Measurements from ENCODE around the gene MBNL2. TPM values are rescaled to one million over a fixed set of nuclear protein-coding genes. Genes with fewer than 3 reads are reported as not detected.

Gene MBNL2
- total and polyA plus RNA-seq, 2 of the 13 experiments (the other 11 are each of a cell fraction or from before 2014, with no cell fraction given), result 30.8 to 59.0 TPM

DNA sequence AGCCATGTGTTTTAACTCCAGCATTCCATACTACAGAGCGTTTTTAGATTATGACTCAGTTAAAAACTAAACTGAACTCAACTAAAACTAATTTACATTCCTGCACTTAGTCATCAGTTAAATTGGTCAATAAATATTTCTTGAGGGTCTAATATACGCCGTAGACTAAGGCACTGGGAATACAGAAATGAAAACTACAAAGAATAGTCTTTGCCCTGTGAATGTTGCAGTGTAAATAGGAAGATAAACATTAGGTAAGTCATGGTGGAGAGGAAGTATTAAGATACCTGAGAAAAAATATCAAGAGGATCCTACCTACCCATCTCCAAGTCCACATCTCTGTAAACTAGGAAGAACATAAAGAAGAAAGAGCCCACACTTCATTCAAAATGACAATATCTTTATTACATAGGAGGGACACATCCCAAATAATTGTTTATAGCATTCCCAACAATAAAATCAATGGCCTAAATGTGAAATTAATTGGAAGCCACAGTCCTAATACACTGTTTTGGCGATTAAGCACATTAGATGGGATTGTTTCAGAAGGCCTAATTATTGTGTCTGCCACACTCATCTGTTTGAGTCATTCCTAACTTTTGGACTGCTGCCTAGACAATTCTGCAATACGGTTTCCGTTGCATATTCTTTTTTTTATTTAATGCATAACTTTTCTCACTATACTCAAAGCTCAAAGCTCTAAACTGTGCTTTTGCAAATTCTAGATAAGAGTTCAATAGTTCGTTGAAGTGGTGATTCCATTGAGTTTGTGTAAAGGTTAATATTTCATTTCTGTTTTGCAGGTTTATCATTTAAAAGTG lies 52.9 kb downstream of the MBNL2 start (continued):
- TF ChIP-seq, protein P1, sequence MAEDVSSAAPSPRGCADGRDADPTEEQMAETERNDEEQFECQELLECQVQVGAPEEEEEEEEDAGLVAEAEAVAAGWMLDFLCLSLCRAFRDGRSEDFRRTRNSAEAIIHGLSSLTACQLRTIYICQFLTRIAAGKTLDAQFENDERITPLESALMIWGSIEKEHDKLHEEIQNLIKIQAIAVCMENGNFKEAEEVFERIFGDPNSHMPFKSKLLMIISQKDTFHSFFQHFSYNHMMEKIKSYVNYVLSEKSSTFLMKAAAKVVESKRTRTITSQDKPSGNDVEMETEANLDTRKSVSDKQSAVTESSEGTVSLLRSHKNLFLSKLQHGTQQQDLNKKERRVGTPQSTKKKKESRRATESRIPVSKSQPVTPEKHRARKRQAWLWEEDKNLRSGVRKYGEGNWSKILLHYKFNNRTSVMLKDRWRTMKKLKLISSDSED (CRISPR knock-in tag; IDR thresholded peaks at IDR 0.05), result no peak
- no peak for TF ChIP-seq PHF8 (CRISPR knock-in tag; IDR thresholded peaks at IDR 0.05)
- no peak for TF ChIP-seq AHR (CRISPR knock-in tag; IDR thresholded peaks at IDR 0.05)
- TF ChIP-seq, protein P2, sequence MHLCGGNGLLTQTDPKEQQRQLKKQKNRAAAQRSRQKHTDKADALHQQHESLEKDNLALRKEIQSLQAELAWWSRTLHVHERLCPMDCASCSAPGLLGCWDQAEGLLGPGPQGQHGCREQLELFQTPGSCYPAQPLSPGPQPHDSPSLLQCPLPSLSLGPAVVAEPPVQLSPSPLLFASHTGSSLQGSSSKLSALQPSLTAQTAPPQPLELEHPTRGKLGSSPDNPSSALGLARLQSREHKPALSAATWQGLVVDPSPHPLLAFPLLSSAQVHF (CRISPR knock-in tag; IDR thresholded peaks at IDR 0.05), result no peak
- no peak for TF ChIP-seq PHF20 (CRISPR knock-in tag; IDR thresholded peaks at IDR 0.05)
- TF ChIP-seq, protein P3, sequence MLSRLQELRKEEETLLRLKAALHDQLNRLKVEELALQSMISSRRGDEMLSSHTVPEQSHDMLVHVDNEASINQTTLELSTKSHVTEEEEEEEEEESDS (CRISPR knock-in tag; IDR thresholded peaks at IDR 0.05; ENCODE audit: borderline replicate concordance), result 0 out of 2 replicates have a peak, but pooled peaks have one; percentile 33
- no peak for TF ChIP-seq ZNF138 (CRISPR knock-in tag; IDR thresholded peaks at IDR 0.05; ENCODE audit: low read depth)
- no peak for TF ChIP-seq TCF12 (IDR thresholded peaks at IDR 0.05)
- TF ChIP-seq TCF12 (CRISPR knock-in tag; IDR thresholded peaks at IDR 0.05), result peak; percentile 60; the same call in 1 of the 2 replicates
- TF ChIP-seq ZNF850 (CRISPR knock-in tag; conservative IDR thresholded peaks at IDR 0.05), result no peak
- no peak for TF ChIP-seq CREB1 (IDR thresholded peaks at IDR 0.05)
- TF ChIP-seq CREB1 (CRISPR knock-in tag; IDR thresholded peaks at IDR 0.05), result peak; percentile 59
- no peak for TF ChIP-seq ZNF644 (CRISPR knock-in tag; IDR thresholded peaks at IDR 0.05; ENCODE audit: low read depth)
- TF ChIP-seq ZFP37 (CRISPR knock-in tag; IDR thresholded peaks at IDR 0.05; ENCODE audit: borderline replicate concordance), result no peak
- TF ChIP-seq EP300 (IDR thresholded peaks at IDR 0.05; ENCODE audit: low read depth in 2 of 2, low read length in 2 of 2), result peak in 1 of 2 experiments; percentile 95; a peak in 2 of 4 replicates
- TF ChIP-seq EP300 (CRISPR knock-in tag; IDR thresholded peaks at IDR 0.05; ENCODE audit: borderline replicate concordance), result peak; percentile 88
- TF ChIP-seq TOPORS (CRISPR knock-in tag; IDR thresholded peaks at IDR 0.05), result no peak
- no peak for TF ChIP-seq LCORL (IDR thresholded peaks at IDR 0.05)
- no peak for TF ChIP-seq LCORL (CRISPR knock-in tag; IDR thresholded peaks at IDR 0.05)
- no peak for TF ChIP-seq HOXA3 (CRISPR knock-in tag; IDR thresholded peaks at IDR 0.05)
- no peak for TF ChIP-seq ZNF605 (CRISPR knock-in tag; IDR thresholded peaks at IDR 0.05)
- no peak for TF ChIP-seq ZSCAN30 (CRISPR knock-in tag; IDR thresholded peaks at IDR 0.05)
- no peak for TF ChIP-seq ZNF460 (CRISPR knock-in tag; IDR thresholded peaks at IDR 0.05; ENCODE audit: borderline replicate concordance)
- no peak for TF ChIP-seq ZFP36L2 (CRISPR knock-in tag; IDR thresholded peaks at IDR 0.05)
- TF ChIP-seq DNMT1 (CRISPR knock-in tag; IDR thresholded peaks at IDR 0.05), result no peak
- TF ChIP-seq, protein P4, sequence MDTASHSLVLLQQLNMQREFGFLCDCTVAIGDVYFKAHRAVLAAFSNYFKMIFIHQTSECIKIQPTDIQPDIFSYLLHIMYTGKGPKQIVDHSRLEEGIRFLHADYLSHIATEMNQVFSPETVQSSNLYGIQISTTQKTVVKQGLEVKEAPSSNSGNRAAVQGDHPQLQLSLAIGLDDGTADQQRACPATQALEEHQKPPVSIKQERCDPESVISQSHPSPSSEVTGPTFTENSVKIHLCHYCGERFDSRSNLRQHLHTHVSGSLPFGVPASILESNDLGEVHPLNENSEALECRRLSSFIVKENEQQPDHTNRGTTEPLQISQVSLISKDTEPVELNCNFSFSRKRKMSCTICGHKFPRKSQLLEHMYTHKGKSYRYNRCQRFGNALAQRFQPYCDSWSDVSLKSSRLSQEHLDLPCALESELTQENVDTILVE (CRISPR knock-in tag; IDR thresholded peaks at IDR 0.05), result peak; percentile 14; the same call in 1 of the 2 replicates
- TF ChIP-seq, protein P5, sequence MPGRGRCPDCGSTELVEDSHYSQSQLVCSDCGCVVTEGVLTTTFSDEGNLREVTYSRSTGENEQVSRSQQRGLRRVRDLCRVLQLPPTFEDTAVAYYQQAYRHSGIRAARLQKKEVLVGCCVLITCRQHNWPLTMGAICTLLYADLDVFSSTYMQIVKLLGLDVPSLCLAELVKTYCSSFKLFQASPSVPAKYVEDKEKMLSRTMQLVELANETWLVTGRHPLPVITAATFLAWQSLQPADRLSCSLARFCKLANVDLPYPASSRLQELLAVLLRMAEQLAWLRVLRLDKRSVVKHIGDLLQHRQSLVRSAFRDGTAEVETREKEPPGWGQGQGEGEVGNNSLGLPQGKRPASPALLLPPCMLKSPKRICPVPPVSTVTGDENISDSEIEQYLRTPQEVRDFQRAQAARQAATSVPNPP (CRISPR knock-in tag; IDR thresholded peaks at IDR 0.05), result no peak
- peak; percentile 47; the same call in 1 of the 2 replicates for TF ChIP-seq DMAP1 (CRISPR knock-in tag; IDR thresholded peaks at IDR 0.05)
- no peak for TF ChIP-seq SPEN (CRISPR knock-in tag; IDR thresholded peaks at IDR 0.05; ENCODE audit: low read depth)
